Stimulated activated CD8-positive, alpha-beta memory T cell treated with anti-CD3 and anti-CD28 coated beads, Interleukin-7, amount 100 ng/mL, for 48 hours (primary cell): ENCODE results near the gene GSTM2.

Experiments used
- DNase-seq, 2 donors: peaks; one replicate each; pipeline ENCODE4 v3.0.0-alpha.2; 2020; ENCODE audit warnings: low read depth in 1 of 2; ENCODE audit errors: extremely low read depth in 1 of 2

The GSTM2 gene

GRCh38 chr1:109712321-109712864, 44.5 kb downstream of the GSTM2 start:
- no peak for DNase-seq

- no peak for DNase-seq
Measured at GRCh38 chr1:109713636-109714035, 45.8 kb downstream of the GSTM2 start.

- DNase-seq, result no peak
Measured at GRCh38 chr1:109714661-109715372, 47.0 kb downstream of the GSTM2 start.

- no peak for DNase-seq
Measured at GRCh38 chr1:109716121-109716520, 48.3 kb downstream of the GSTM2 start.

GRCh38 chr1:109716570-109717090, 48.8 kb downstream of the GSTM2 start:
- DNase-seq, result no peak

- DNase-seq, result no peak
Measured at GRCh38 chr1:109717729-109718128, 49.9 kb downstream of the GSTM2 start.

GRCh38 chr1:109718495-109718894, 50.6 kb downstream of the GSTM2 start:
- no peak for DNase-seq

GRCh38 chr1:109719337-109719837, 51.5 kb downstream of the GSTM2 start:
- DNase-seq, result no peak

GRCh38 chr1:109721042-109721441, 53.2 kb downstream of the GSTM2 start:
- no peak for DNase-seq

- no peak for DNase-seq
Measured at GRCh38 chr1:109721971-109722370, 54.1 kb downstream of the GSTM2 start.

- DNase-seq, result no peak
Measured at GRCh38 chr1:109722908-109723691, 55.2 kb downstream of the GSTM2 start.
